Epithelial cell of prostate (primary cell): Measurements from ENCODE around the gene FPR3.

ENCODE experiments used
- DNase-seq: peaks from one replicate; pipeline ENCODE4 v3.0.0-alpha.2; 2011; ENCODE audit warnings: low read depth, low spot score
- H3K27ac ChIP-seq: fragments of 450-650 bp; 2 replicates; pipeline ENCODE4 v1.5.1; 2017; ENCODE audit warnings: mild to moderate bottlenecking

FPR3 gene

DNA sequence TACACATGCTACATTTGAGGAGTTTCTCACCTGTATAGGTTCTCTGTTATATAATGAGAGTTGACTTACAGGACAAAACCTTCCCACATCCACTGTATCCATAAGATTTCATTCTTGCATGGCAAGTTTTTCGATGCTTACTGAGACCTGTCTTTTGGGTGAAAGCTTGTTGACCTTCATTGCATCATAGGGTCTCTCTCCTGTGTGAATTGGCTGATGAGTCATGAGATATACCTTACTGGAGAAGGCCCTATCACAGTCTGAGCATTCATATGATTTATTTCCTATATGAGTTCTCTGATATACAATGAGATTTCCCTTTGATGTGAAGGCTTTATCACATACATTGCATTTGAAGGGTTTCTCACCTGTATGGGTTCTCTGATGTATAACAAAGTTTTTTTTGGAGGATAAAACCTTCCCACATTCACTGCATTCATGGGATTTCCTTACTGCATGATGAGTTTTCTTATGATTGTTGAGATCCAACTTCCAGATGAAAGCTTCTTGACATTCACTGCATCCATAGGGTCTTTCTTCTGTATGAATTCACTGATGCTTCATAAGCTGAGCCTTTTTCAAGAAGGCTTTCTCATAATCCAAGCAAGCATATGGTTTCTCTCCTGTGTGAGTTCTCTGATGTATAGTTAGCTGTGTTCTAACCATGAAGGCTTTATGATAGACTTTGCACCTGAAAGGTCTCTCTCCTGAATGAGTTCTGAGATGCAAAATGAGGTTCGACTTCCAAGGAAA is 67.1 kb downstream of the FPR3 start:
- DNase-seq = no peak
- no peak overlapping the region for H3K27ac ChIP-seq

DNA sequence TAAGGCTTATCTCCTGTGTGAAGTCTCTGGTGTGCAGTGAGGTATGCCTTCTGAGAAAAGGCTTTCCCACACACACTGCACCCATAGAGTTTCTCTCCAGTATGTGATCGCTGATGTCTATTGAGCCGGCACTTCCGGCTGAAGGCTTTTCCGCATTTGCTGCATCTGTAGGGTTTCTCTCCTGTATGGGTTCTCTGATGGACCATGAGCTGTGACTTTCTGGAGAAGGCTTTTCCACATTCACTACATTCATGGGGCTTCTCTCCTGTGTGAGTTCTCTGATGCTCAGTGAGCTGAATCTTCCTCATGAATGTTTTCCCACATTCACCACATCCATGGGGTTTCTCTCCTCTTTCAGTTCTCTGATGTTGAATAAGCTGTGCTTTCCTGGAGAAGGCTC is 78.1 kb downstream of the FPR3 start:
- no peak overlapping the region for H3K27ac ChIP-seq
- DNase-seq = no peak
